IMR-90 (cell line): ENCODE data around the gene MRPL23. TPM values are rescaled to one million over a fixed set of nuclear protein-coding genes. Genes with fewer than 3 reads are reported as not detected.

Source experiments
- ATAC-seq: fragments of 200-7000 bp; cut with Tn5 transposase; 2 replicates; pipeline ENCODE4 v1.9.1; 2020; ENCODE audit warnings: low read depth, mild to moderate bottlenecking, moderate library complexity
- BruUV-seq: library from RNA; stranded (reverse); fragments of 400-500 nt; replicated peaks from 2 replicates; lab custom pipeline; 2021; lab: Mats Ljungman, UMichigan
- CTCF ChIA-PET: fragments of 300-600 bp; formaldehyde crosslinking; extraction: SDS; loops from one replicate; lab custom pipeline; 2021; ENCODE audit warnings: antibody characterized with exemption; lab: Yijun Ruan, JAX
- POLR2A ChIA-PET: fragments of 300-600 bp; sonication (Branson Sonifier 250); formaldehyde crosslinking; loops from one replicate; lab custom pipeline; 2022; ENCODE audit warnings: antibody characterized with exemption; ENCODE audit not compliant: unreplicated experiment; lab: Charles Lee
- DNase-seq: peaks from one replicate; pipeline ENCODE4 v3.0.0; 2013
- H2AFZ ChIP-seq: replicated peaks from 2 replicates; pipeline ENCODE3; 2013; ENCODE audit warnings: low read length, mild to moderate bottlenecking; ENCODE audit not compliant: poor library complexity
- H2AK5ac ChIP-seq: 2 replicates; pipeline ENCODE4 v1.6.1; 2013; ENCODE audit warnings: low read depth, low read length, inconsistent platforms
- H2AK9ac ChIP-seq: replicated peaks from 2 replicates; pipeline ENCODE3; 2013; ENCODE audit warnings: mild to moderate bottlenecking, low read depth, low read length, moderate library complexity; ENCODE audit not compliant: poor library complexity
- H2BK120ac ChIP-seq: 2 replicates; pipeline ENCODE4 v1.6.1; 2013; ENCODE audit warnings: low read depth, low read length, inconsistent platforms
- H2BK15ac ChIP-seq: 3 replicates; pipeline ENCODE4 v1.6.1; 2013; ENCODE audit warnings: low read depth, low read length, inconsistent platforms
- H2BK20ac ChIP-seq: 2 replicates; pipeline ENCODE4 v1.6.1; 2013; ENCODE audit warnings: low read depth, mild to moderate bottlenecking, inconsistent platforms, low read length, moderate library complexity
- H2BK5ac ChIP-seq: 2 replicates; pipeline ENCODE4 v1.6.1; 2013; ENCODE audit warnings: mild to moderate bottlenecking, low read depth, low read length, inconsistent platforms; ENCODE audit not compliant: poor library complexity, severe bottlenecking
- H3K14ac ChIP-seq: replicated peaks from 2 replicates; pipeline ENCODE4 v1.6.1; 2013; ENCODE audit warnings: low read depth, low read length, inconsistent platforms
- H3K18ac ChIP-seq: 2 replicates; pipeline ENCODE4 v1.6.1; 2013; ENCODE audit warnings: low read depth, low read length, control low read depth
- H3K23ac ChIP-seq: 2 replicates; pipeline ENCODE4 v1.6.1; 2013; ENCODE audit warnings: low read depth, low read length, inconsistent platforms
- H3K27ac ChIP-seq: 2 replicates; pipeline ENCODE4 v1.5.1; 2013; ENCODE audit warnings: mild to moderate bottlenecking, control low read depth, low read length; ENCODE audit not compliant: insufficient read depth
- H3K27me3 ChIP-seq: 2 replicates; pipeline ENCODE4 v1.6.1; 2013; ENCODE audit warnings: low read length; ENCODE audit not compliant: control insufficient read depth, insufficient read depth
- H3K36me3 ChIP-seq: 2 replicates; pipeline ENCODE4 v1.6.1; 2013; ENCODE audit warnings: low read length, mixed read lengths; ENCODE audit not compliant: control insufficient read depth, insufficient read depth
- H3K4ac ChIP-seq: 2 replicates; pipeline ENCODE4 v1.6.1; 2013; ENCODE audit warnings: low read depth, low read length, inconsistent platforms
- H3K4me1 ChIP-seq: 2 replicates; pipeline ENCODE4 v1.6.1; 2013; ENCODE audit warnings: low read length, mixed read lengths; ENCODE audit not compliant: control insufficient read depth, insufficient read depth
- H3K4me2 ChIP-seq: 2 replicates; pipeline ENCODE4 v1.6.1; 2013; ENCODE audit warnings: low read depth, mild to moderate bottlenecking, control low read depth, low read length, moderate library complexity
- H3K4me3 ChIP-seq: 2 replicates; pipeline ENCODE4 v1.5.1; 2013; ENCODE audit warnings: low read depth, mild to moderate bottlenecking, control low read depth, low read length, moderate library complexity; ENCODE audit not compliant: insufficient read depth
- H3K56ac ChIP-seq: 2 replicates; pipeline ENCODE4 v1.6.1; 2013; ENCODE audit warnings: low read length, inconsistent platforms; ENCODE audit not compliant: insufficient read depth; ENCODE audit errors: extremely low read depth
- H3K79me1 ChIP-seq, 2 experiments: 2 replicates each; pipeline ENCODE4 v1.6.1; 2013; ENCODE audit warnings: low read length in 2 of 2, inconsistent platforms in 1 of 2, low read depth in 1 of 2
- H3K9ac ChIP-seq: 2 replicates; pipeline ENCODE4 v1.6.1; 2013; ENCODE audit warnings: low read depth, low read length, control low read depth
- H3K9me1 ChIP-seq: 2 replicates; pipeline ENCODE4 v1.6.1; 2013; ENCODE audit warnings: low read length, inconsistent platforms; ENCODE audit not compliant: insufficient read depth
- H3K9me3 ChIP-seq: 2 replicates; pipeline ENCODE4 v1.6.1; 2013; ENCODE audit warnings: low read length; ENCODE audit not compliant: control insufficient read depth, insufficient read depth
- H4K20me1 ChIP-seq: 2 replicates; pipeline ENCODE4 v1.6.1; 2013; ENCODE audit warnings: low read length, inconsistent platforms; ENCODE audit not compliant: insufficient read depth
- H4K5ac ChIP-seq: 2 replicates; pipeline ENCODE4 v1.6.1; 2013; ENCODE audit warnings: mild to moderate bottlenecking, low read depth, low read length, control low read depth
- H4K8ac ChIP-seq, 2 experiments: 2 replicates each; pipeline ENCODE4 v1.6.1; 2013; ENCODE audit warnings: low read depth in 2 of 2, low read length in 2 of 2, control low read depth in 1 of 2, inconsistent platforms in 1 of 2
- H4K91ac ChIP-seq: 2 replicates; pipeline ENCODE4 v1.6.1; 2013; ENCODE audit warnings: low read depth, low read length, inconsistent platforms; ENCODE audit not compliant: insufficient read depth
- BHLHE40 ChIP-seq: fragments of 150-350 bp; IDR thresholded peaks from 2 replicates; pipeline ENCODE4 v1.6.1; 2016; ENCODE audit warnings: mild to moderate bottlenecking, low read depth, low read length
- CEBPB ChIP-seq: IDR thresholded peaks from 2 replicates; pipeline ENCODE4 v1.6.1; 2012; ENCODE audit warnings: low read depth, low read length, improper control_type of control experiment
- CHD1 ChIP-seq: IDR thresholded peaks from 2 replicates; pipeline ENCODE4 v1.6.1; 2012; ENCODE audit warnings: low read depth, low read length, improper control_type of control experiment
- FOS ChIP-seq: fragments of 150-350 bp; IDR thresholded peaks from 2 replicates; pipeline ENCODE4 v1.6.1; 2016; ENCODE audit warnings: low read depth, low read length
- MAFK ChIP-seq: IDR thresholded peaks from 2 replicates; pipeline ENCODE4 v1.6.1; 2012; ENCODE audit warnings: low read depth, low read length, improper control_type of control experiment
- MAZ ChIP-seq: IDR thresholded peaks from 2 replicates; pipeline ENCODE4 v1.6.1; 2012; ENCODE audit warnings: low read depth, mild to moderate bottlenecking, low read length, improper control_type of control experiment, moderate library complexity, borderline replicate concordance
- MXI1 ChIP-seq: IDR thresholded peaks from 2 replicates; pipeline ENCODE4 v1.6.1; 2012; ENCODE audit warnings: low read depth, mild to moderate bottlenecking, low read length, moderate library complexity, borderline replicate concordance
- NFE2L2 ChIP-seq: fragments of 150-350 bp; IDR thresholded peaks from 2 replicates; pipeline ENCODE4 v1.6.1; 2016; ENCODE audit warnings: low read depth, mild to moderate bottlenecking, low read length
- RCOR1 ChIP-seq: IDR thresholded peaks from 2 replicates; pipeline ENCODE4 v1.6.1; 2012; ENCODE audit warnings: mild to moderate bottlenecking, low read length, improper control_type of control experiment; ENCODE audit not compliant: insufficient replicate concordance
- RFX5 ChIP-seq: IDR thresholded peaks from 2 replicates; pipeline ENCODE4 v1.8.0; 2012; ENCODE audit warnings: low read depth, mild to moderate bottlenecking, low read length, moderate library complexity
- SMC3 ChIP-seq: fragments of 150-350 bp; IDR thresholded peaks from 2 replicates; pipeline ENCODE4 v1.6.1; 2016; ENCODE audit warnings: low read depth, mild to moderate bottlenecking, antibody characterized with exemption, low read length, moderate library complexity
- USF2 ChIP-seq: fragments of 150-350 bp; IDR thresholded peaks from 2 replicates; pipeline ENCODE4 v1.6.1; 2017; ENCODE audit warnings: mild to moderate bottlenecking, antibody characterized with exemption, low read length, low read depth
- WGBS, 2 experiments: methylation state at CpG; one replicate each; pipeline versions ENCODE4 v1.1.5 to v1.1.7; 2013; ENCODE audit warnings: missing lambda C conversion rate in 2 of 2; ENCODE audit not compliant: insufficient read length in 1 of 2; ENCODE audit errors: extremely low coverage in 2 of 2; 5-methylcytosine and 5-hydroxymethylcytosine counted together
- dilution Hi-C: fragments of 300-500 bp; cut with HindIII; formaldehyde crosslinking; loops from one replicate; pipeline ENCODE4 v1.14.3; 2018; ENCODE audit warnings: low sequenced_read_pairs; ENCODE audit not compliant: unreplicated experiment
- in situ Hi-C: fragments of 300-500 bp; cut with MboI; formaldehyde crosslinking; loops from 3 replicates; pipeline ENCODE4 v1.14.3; 2019; ENCODE audit warnings: low sequenced_read_pairs, inconsistent platforms, mixed read lengths
- intact Hi-C: fragments of 100-400 bp; cut with micrococcal nuclease; formaldehyde crosslinking; loops from 2 replicates; pipeline ENCODE4 v1.10.0; 2022
- polyA plus RNA-seq, 3 experiments: library from polyadenylated mRNA; depleted of rRNA; stranded (reverse); fragments of >200 nt; gene quantifications; 2 replicates each; pipeline ENCODE4 v1.2.3, GENCODE V29; 2012; ENCODE audit warnings: low replicate concordance in 1 of 3
- total RNA-seq: library from RNA; depleted of rRNA; stranded (reverse); fragments of >200 nt; gene quantifications from 2 replicates; pipeline ENCODE4 v1.2.3, GENCODE V29; 2012
- TF ChIP-seq, protein P1 (sequence below): fragments of 150-350 bp; IDR thresholded peaks from 2 replicates; pipeline ENCODE4 v1.6.1; 2016; ENCODE audit warnings: low read depth, mild to moderate bottlenecking, low read length, moderate library complexity, borderline replicate concordance

Gene MRPL23
- total and polyA plus RNA-seq, 2 of the 4 experiments (the other 2 are of a cell fraction), result 68.4 to 114 TPM

DNA sequence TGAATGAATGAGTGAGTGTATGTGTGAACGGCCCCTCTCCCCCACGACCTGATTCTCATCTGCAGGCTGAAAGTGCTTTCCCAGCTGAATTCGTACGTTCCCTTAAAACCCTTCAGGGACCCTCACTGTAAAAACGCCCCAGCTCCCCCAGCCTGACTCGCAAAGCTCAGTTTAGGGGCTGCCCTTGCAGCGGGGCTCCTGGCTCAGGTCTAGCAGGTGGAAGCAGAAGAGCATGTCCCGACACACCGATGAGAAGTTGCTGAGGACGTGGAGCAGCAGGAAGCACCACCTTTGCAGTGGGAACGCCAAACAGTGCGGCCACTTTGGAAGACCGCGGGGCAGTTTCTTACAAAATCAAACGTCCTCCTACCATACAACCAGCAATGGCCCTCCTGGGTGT lies 3.6 kb upstream of the MRPL23 start:
- H2AK5ac ChIP-seq, result no peak overlapping the region
- ChIA-PET POLR2A (no interaction called here), CTCF (interaction anchor here (0.6 kb wide), 1 partner anchor 23 kb away, joined by 3 read pairs; no protein-coding TSS in a partner anchor)
- in situ Hi-C loops (no loop called here), dilution Hi-C loops (no loop called here), intact Hi-C loops (no loop called here)
- H3K4me1 ChIP-seq, result no peaks in the 10 kb centered on the region
- no peaks in the 10 kb centered on the region for H3K9me3 ChIP-seq
- H3K27ac ChIP-seq, result no peak overlapping the region
- no peak overlapping the region for H4K91ac ChIP-seq
- no peak overlapping the region for H3K4me2 ChIP-seq
- no peak overlapping the region for H3K4me3 ChIP-seq
- ATAC-seq (no peak), DNase-seq (no peak)
- H2AFZ ChIP-seq, result peak overlapping the region; percentile 51
- H3K56ac ChIP-seq, result no peak overlapping the region
- TF ChIP-seq RFX5 (no peak), MXI1 (no peak), MAFK (no peak), SMC3 (no peak), FOS (no peak), CEBPB (no peak), CHD1 (no peak), RCOR1 (no peak), BHLHE40 (no peak), MAZ (no peak), NFE2L2 (no peak), USF2 (no peak)
- TF ChIP-seq, protein P1, sequence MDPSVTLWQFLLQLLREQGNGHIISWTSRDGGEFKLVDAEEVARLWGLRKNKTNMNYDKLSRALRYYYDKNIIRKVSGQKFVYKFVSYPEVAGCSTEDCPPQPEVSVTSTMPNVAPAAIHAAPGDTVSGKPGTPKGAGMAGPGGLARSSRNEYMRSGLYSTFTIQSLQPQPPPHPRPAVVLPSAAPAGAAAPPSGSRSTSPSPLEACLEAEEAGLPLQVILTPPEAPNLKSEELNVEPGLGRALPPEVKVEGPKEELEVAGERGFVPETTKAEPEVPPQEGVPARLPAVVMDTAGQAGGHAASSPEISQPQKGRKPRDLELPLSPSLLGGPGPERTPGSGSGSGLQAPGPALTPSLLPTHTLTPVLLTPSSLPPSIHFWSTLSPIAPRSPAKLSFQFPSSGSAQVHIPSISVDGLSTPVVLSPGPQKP, result no peak
- no peaks in the 10 kb centered on the region for H4K20me1 ChIP-seq
- BruUV-seq, result no TSS peak
- no peak overlapping the region for H3K4ac ChIP-seq
- no peak overlapping the region for H2BK120ac ChIP-seq
- H3K79me1 ChIP-seq, result no peaks in the 10 kb centered on the region
- no peak overlapping the region for H4K8ac ChIP-seq
- no peak overlapping the region for H3K18ac ChIP-seq
- peak overlapping the region; percentile 65 for H2AK9ac ChIP-seq
- H4K5ac ChIP-seq, result no peak overlapping the region
- no peak overlapping the region for H2BK20ac ChIP-seq
- no peak overlapping the region for H2BK15ac ChIP-seq
- peaks cover 3% of the 10 kb centered on the region; the same call in 1 of the 2 replicates for H3K9me1 ChIP-seq
- no peak overlapping the region for H3K9ac ChIP-seq
- H3K36me3 ChIP-seq, result no peaks in the 10 kb centered on the region
- no peak overlapping the region for H3K14ac ChIP-seq
- no peak overlapping the region for H2BK5ac ChIP-seq
- H3K23ac ChIP-seq, result no peak overlapping the region
- H3K27me3 ChIP-seq, result no peaks in the 10 kb centered on the region
- WGBS, 2 experiments, result 78% methylated on average over 8 of the region's 15 CpGs; no CpG with 5 or more reads in 1 of the 2 experiments
